ENCODE data around the gene PIAS1.
A peak's percentile ranks its signal among the peaks of the same experiment; 100 is the strongest.

Gene PIAS1

GRCh38 chr15:68063606-68064005 is 9.5 kb downstream of the PIAS1 start:
- DNase-seq = no peak

GRCh38 chr15:68073576-68074288 is 19.6 kb downstream of the PIAS1 start:
- no peak for DNase-seq

- no peak for DNase-seq
These were observed 21.8 kb downstream of the PIAS1 start for GRCh38 chr15:68075764-68076385.

GRCh38 chr15:68078365-68078764 is 24.2 kb downstream of the PIAS1 start:
- no peak for DNase-seq

DNA sequence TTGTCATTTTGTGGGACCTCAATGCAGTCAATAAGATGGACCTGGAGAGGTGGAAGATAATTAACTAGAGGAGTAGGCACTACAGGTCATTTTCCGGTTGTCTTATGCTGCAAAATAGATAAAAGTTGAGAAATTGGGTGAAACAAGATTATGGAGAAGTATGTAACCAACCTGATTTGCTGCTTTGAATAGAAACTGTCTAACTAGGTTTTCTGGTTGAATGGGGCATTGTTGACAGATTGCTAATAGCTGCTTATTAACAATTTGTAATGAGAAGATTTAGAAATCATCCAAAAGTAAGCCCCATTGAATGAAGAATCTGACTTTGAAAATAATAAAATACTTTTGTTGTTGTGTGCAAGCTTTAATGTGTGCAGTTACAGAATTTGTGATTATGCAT is 26.2 kb downstream of the PIAS1 start:
- no peak for DNase-seq

- no peak for DNase-seq
These were observed 26.7 kb downstream of the PIAS1 start for GRCh38 chr15:68080783-68081182.

DNA sequence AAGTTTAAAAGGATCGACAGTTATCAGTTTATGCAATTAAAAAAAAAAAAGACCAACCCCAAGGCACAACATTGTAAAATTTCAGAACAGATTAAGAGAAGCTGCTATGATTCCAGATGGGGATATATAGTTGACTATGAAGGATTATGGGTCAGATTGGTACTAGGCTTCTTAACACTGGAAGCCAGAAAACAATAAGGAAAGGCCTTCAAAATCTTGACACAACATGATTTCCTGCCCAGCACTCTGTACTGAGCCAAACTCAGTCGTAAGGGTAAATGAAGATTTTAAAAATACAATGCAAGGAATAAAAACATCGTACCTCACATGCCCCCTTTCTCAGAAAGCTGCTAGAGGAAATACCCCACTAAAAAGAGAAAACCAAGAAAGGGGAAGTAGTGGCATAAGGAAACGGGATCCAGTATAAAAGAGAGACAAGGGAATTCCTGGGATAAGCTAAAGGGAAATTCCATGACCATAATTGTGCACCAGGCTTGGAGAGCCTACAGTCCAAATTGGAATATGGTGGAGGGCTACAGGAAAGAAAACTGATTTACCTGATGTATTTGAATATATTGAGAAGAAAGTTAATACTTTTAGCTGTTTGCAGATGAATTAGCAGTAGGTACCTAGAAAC is 27.9 kb downstream of the PIAS1 start:
- no peak for DNase-seq

- DNase-seq = no peak
These were observed 28.6 kb downstream of the PIAS1 start for GRCh38 chr15:68082735-68083134.

DNA sequence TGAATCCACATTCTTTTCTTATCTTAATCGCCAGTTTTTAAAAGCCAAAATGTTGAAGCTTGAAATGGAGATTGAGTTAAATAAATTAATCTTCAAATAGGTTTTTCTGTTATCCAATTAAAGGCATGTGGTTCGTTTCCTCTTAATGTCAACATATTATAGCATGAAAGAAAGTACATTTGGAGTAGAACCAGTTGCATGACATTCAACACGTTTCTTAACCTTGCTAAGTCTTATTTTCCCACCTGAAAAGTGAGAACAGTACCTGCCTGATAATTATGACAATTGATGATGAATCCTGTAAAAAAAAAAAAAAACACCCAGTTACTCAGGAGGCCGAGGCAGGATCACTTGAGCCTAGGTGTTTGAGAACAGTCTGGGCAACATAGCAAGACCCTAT is 29.3 kb downstream of the PIAS1 start:
- no peak for DNase-seq

- DNase-seq = no peak
These were observed 30.9 kb downstream of the PIAS1 start for GRCh38 chr15:68085052-68085451.

- DNase-seq = no peak
These were observed 37.6 kb downstream of the PIAS1 start for GRCh38 chr15:68091743-68092142.

- no peak for DNase-seq
These were observed 42.0 kb downstream of the PIAS1 start for GRCh38 chr15:68096099-68096498.

GRCh38 chr15:68097029-68097428 is 42.9 kb downstream of the PIAS1 start:
- DNase-seq = no peak

DNA sequence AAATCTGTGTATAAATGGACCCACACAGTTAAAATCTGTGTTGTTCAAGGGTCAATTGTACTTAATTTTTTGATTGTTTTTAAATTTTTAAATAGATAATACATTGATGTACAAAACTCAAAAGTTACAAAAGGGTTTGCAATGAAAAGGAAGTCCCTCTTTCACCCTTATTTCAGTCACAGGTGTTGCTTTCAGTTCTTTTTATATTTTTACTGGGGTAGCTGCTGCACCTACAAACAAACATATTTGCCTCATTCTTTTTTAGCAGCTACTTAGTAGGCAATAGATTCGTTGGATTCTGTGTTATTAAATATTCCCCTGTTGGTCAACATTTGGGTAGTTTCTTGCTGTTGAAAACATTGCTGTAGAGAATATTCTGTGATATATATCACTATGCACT is 44.4 kb downstream of the PIAS1 start:
- DNase-seq = no peak

GRCh38 chr15:68100194-68100593 is 46.1 kb downstream of the PIAS1 start:
- DNase-seq = no peak

DNA sequence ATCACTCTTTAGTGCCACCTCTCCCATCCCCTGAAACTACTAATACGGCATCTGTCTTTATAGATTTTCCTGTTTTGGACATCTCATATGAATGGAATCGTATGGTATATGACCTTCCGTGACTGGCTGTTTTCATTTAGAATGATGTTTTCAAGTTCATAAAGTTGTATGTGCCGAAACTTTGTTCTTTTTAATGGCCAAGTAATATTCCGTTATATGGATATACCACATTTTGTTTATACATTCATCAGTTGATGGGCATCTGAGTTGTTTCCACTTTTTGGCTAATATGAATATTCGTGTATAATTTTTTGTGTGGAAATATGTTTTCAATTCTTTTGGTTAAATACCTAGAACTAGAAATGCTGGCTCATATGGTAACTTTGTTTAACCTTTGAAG is 49.5 kb downstream of the PIAS1 start:
- no peak for DNase-seq

GRCh38 chr15:68106656-68107055 is 52.5 kb downstream of the PIAS1 start:
- peak; percentile 68 for DNase-seq

- no peak for DNase-seq
These were observed 53.0 kb downstream of the PIAS1 start for GRCh38 chr15:68107142-68107541.

- no peak for DNase-seq
These were observed 58.6 kb downstream of the PIAS1 start for GRCh38 chr15:68112706-68113105.

DNA sequence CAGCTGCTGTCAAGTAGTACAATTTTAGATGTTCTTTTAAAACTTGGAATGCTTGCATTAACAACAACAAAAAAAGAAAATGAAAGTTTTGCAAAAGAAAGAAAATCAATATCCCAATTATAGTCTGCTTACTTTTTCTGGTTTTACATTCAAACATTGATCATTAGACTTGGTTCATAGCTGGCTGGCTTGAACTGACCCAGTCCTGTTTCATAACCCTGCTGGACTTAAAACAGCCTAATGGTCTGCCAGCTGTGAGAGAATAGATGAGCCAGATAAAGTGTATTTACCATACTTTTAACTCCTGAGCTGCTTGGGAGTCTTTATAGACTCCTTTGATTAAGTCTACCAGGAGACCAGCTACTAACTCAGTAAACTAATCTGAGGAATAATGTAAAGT is 59.2 kb downstream of the PIAS1 start:
- DNase-seq = no peak

DNA sequence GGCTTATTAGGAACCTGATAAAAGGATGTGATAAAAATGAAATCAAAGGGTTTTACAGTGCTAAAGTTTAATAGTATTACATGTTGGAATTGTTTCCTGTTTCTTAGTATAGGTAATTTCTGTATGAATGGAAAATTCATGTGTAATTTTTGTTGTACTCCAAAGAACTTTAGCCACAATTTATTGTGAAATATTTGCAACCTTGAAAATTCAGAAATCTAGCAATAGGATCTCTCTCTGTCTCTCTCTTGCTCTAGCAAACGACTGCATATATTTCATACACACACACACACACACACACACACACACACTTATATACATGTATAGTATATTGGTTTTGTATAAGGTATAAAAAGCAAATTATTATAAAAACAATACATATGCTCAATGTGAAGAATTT is 59.6 kb downstream of the PIAS1 start:
- DNase-seq = no peak

- DNase-seq = peak; percentile 57
These were observed 60.2 kb downstream of the PIAS1 start for GRCh38 chr15:68114356-68114755.

DNA sequence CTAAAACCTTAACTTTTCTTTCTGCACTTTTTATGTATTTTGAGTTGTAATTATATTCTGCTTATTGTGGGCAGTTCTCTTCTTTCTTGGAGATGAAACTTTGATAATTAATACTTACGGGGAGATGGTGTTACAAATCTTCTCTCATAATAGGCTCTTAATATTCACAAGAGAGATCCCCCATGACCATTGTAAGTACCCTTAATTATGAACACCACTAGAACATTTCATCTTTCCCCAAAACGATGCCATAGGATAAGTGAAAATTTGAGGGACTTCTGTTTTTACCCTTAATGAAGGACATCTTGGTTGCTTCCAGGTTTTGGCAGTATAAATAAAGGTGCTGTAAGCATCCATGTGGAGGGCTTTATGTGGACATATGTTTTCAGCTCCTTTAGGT is 60.7 kb downstream of the PIAS1 start:
- DNase-seq = no peak

GRCh38 chr15:68124700-68125099 is 70.6 kb downstream of the PIAS1 start:
- no peak for DNase-seq

Measured in fibroblast of skin of back (primary cell).